ENCODE data around the gene FOXJ3. TPM values are rescaled to one million over a fixed set of nuclear protein-coding genes. Genes with fewer than 3 reads are reported as not detected.

Gene FOXJ3
- total and polyA plus RNA-seq, 2 experiments from 2014 or later: 19.0 to 39.0 TPM

DNA sequence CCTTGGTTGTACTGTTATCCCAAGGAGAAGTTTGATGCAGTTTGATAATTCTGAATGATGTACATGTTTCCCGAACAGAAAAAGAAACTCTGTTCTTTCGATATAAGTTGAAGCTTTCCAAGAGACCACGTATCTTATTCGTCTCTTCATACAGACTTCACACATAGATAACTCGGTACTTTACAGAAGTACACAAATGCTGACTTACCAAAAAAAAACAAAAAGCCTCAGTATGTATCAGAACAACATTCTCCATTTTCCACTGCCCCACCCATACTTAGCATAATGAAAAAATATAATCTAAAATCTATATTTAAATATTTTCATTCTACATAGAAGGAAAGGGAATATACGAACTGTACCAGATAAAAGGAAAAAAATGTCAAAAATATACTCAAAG, 2.2 kb downstream of the FOXJ3 start:
- no peaks in the 10 kb centered on the region for H3K9me3 ChIP-seq (ENCODE audit: low read depth)
- H3K27ac ChIP-seq: no peak overlapping the region
- DNase-seq (ENCODE audit: low spot score): no peak
- H3K36me3 ChIP-seq (replicated peaks; ENCODE audit: insufficient read depth, low read depth): no peaks in the 10 kb centered on the region
- WGBS (ENCODE audit: low lambda C conversion rate, missing lambda C conversion rate): 81% methylated on average over 6 of the region's 6 CpGs
- H3K9me2 ChIP-seq (replicated peaks; ENCODE audit: insufficient read depth): no peaks in the 10 kb centered on the region
- H3K79me2 ChIP-seq: peaks cover 74% of the 10 kb centered on the region
- peaks cover 66% of the 10 kb centered on the region for H4K20me1 ChIP-seq (ENCODE audit: insufficient read depth, poor library complexity, severe bottlenecking)
- TF ChIP-seq EZH2 (IDR thresholded peaks at IDR 0.05; ENCODE audit: borderline replicate concordance) (no peak), EZH2phosphoT487 (IDR thresholded peaks at IDR 0.05; ENCODE audit: low read depth, severe bottlenecking, unreplicated experiment) (no peak)
- TF ChIP-seq, protein P1, sequence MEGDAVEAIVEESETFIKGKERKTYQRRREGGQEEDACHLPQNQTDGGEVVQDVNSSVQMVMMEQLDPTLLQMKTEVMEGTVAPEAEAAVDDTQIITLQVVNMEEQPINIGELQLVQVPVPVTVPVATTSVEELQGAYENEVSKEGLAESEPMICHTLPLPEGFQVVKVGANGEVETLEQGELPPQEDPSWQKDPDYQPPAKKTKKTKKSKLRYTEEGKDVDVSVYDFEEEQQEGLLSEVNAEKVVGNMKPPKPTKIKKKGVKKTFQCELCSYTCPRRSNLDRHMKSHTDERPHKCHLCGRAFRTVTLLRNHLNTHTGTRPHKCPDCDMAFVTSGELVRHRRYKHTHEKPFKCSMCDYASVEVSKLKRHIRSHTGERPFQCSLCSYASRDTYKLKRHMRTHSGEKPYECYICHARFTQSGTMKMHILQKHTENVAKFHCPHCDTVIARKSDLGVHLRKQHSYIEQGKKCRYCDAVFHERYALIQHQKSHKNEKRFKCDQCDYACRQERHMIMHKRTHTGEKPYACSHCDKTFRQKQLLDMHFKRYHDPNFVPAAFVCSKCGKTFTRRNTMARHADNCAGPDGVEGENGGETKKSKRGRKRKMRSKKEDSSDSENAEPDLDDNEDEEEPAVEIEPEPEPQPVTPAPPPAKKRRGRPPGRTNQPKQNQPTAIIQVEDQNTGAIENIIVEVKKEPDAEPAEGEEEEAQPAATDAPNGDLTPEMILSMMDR (IDR thresholded peaks at IDR 0.05; ENCODE audit: poor library complexity): no peak
- H3K4me2 ChIP-seq: peak overlapping the region; percentile 80
- H3K4me1 ChIP-seq (ENCODE audit: insufficient read depth): peaks cover 25% of the 10 kb centered on the region
- no peak overlapping the region for H2AFZ ChIP-seq
- H3K4me3 ChIP-seq: no peak overlapping the region
- H3K27me3 ChIP-seq: no peaks in the 10 kb centered on the region

DNA sequence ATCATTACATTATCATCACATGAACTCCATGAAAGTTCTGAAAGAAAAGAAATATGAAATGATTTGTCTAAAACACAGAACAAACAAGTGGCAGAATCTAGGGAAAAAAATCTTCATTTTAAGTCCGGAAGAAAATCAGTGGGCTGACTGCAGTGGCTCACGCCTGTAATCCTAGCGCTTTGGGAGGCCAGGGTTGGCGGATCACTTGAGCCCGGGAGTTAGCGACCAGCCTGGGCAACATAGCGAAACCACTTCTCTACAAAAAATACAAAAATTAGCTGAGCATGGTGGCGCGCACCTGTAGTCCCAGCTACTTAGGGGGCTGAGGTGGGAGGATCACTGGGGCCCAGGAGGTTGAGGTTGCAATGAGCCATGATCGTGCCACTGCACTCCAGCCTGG, 4.8 kb downstream of the FOXJ3 start:
- Histone ChIP-seq H3K4me2 (no peak overlapping the region), H3K4me1 (ENCODE audit: insufficient read depth) (peaks cover 16% of the 10 kb centered on the region), H4K20me1 (ENCODE audit: insufficient read depth, poor library complexity, severe bottlenecking) (peaks cover 92% of the 10 kb centered on the region)

DNA sequence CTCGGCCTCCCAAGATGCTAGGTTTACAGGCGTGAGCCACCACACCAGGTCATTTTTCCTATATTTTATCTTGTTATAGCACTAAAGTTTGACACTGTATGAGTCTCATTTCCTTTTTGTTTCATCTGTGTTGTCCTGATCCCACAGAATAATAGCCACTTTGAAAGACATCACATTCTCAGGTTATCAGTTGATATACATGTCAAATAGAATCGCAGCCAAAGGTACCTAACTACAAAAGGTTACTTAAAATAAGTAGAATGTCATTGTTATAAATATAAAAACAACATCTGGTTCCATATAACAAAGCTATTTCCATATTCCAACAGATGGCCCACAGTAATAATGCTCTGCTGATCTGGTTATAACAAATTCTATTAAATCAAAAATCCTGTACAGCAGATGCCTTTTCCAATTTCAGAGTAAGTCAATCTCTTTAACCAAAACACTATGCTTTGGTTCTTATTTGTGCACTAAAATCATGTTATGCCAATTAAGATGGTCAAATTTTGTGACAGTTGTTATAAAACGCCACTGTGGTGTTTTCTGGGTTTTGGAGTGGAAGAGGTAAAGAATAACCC, 6.0 kb downstream of the FOXJ3 start:
- DNase-seq (ENCODE audit: low spot score): no peak
- no peaks in the 10 kb centered on the region for H3K36me3 ChIP-seq (replicated peaks; ENCODE audit: insufficient read depth, low read depth)
- TF ChIP-seq, protein P1 (IDR thresholded peaks at IDR 0.05; ENCODE audit: poor library complexity): no peak
- no peak for TF ChIP-seq EZH2 (IDR thresholded peaks at IDR 0.05; ENCODE audit: borderline replicate concordance)
- no peak for TF ChIP-seq EZH2phosphoT487 (IDR thresholded peaks at IDR 0.05; ENCODE audit: low read depth, severe bottlenecking, unreplicated experiment)
- no peaks in the 10 kb centered on the region for H3K9me2 ChIP-seq (replicated peaks; ENCODE audit: insufficient read depth)
- H3K79me2 ChIP-seq: peaks cover 100% of the 10 kb centered on the region
- no peak overlapping the region for H2AFZ ChIP-seq
- no peak overlapping the region for H3K4me2 ChIP-seq
- no peak overlapping the region for H3K27ac ChIP-seq
- H3K4me3 ChIP-seq: no peak overlapping the region
- H3K4me1 ChIP-seq (ENCODE audit: insufficient read depth): peaks cover 16% of the 10 kb centered on the region
- WGBS (ENCODE audit: low lambda C conversion rate, missing lambda C conversion rate): 92% methylated on average over 4 of the region's 4 CpGs
- H3K9me3 ChIP-seq (ENCODE audit: low read depth): no peaks in the 10 kb centered on the region
- H4K20me1 ChIP-seq (ENCODE audit: insufficient read depth, poor library complexity, severe bottlenecking): peaks cover 98% of the 10 kb centered on the region
- H3K27me3 ChIP-seq: no peaks in the 10 kb centered on the region

More for the DNA sequence above, 4.8 kb downstream of the FOXJ3 start:
- Histone ChIP-seq H3K27me3 (no peaks in the 10 kb centered on the region), H2AFZ (no peak overlapping the region), H3K4me3 (no peak overlapping the region), H3K27ac (no peak overlapping the region), H3K79me2 (peaks cover 97% of the 10 kb centered on the region), H3K9me2 (replicated peaks; ENCODE audit: insufficient read depth) (no peaks in the 10 kb centered on the region), H3K9me3 (ENCODE audit: low read depth) (no peaks in the 10 kb centered on the region), H3K36me3 (replicated peaks; ENCODE audit: insufficient read depth, low read depth) (no peaks in the 10 kb centered on the region)
- no peak for DNase-seq (ENCODE audit: low spot score)
- TF ChIP-seq EZH2 (IDR thresholded peaks at IDR 0.05; ENCODE audit: borderline replicate concordance) (no peak), EZH2phosphoT487 (IDR thresholded peaks at IDR 0.05; ENCODE audit: low read depth, severe bottlenecking, unreplicated experiment) (no peak)
- TF ChIP-seq, protein P1 (IDR thresholded peaks at IDR 0.05; ENCODE audit: poor library complexity): no peak
- WGBS (ENCODE audit: low lambda C conversion rate, missing lambda C conversion rate): 98% methylated on average over 10 of the region's 10 CpGs
